Endothelial cell of hepatic sinusoid (primary cell): ENCODE results near the gene ZNF70.

ENCODE experiments used
- in situ Hi-C: cut with HindIII; loops from 2 replicates; pipeline ENCODE4 v1.10.0; 2017; ENCODE audit warnings: low sequenced_read_pairs

ZNF70 gene

DNA sequence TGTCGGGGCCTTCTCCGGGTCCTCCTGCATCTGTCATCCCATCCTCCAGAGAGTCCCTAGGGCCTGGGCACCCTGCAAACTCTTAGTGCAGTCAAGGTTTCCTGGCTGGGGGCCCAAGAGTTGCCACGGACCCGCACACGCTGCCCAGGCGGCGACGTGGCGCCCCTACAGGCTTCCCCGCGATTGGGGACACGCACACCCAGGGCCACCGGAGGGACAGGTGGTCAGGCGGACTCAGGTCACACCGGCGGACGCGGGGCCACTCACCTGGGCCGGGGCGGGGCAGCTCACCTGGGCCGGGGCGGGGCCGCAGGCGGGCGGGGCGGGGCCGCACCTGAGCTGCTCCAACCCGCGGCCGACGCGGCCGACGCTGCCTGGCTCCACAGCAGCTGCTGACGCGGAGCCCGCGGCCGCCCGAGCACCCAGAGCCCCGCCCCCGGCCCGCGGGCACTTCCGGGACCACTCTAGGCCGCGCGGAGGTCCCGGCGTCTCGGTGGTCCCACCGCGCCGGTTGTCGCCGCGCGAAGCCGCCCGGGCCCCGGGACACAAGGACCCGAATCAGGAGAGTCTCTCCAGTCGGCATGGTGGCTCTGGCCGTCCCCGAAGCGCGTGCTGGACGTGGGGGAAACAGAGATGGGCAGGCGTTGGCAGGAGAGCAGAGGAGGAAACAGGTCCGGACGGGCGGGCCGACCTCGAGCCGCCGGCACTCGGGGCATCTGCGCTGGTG, at the start of gene ZNF70:
Gene ZNF70 (minus strand): TSS at position 399 of the 727 bp plus-strand sequence. CDS start 5,972 bp downstream, outside the sequence.
- in situ Hi-C loops = no loop called here

DNA sequence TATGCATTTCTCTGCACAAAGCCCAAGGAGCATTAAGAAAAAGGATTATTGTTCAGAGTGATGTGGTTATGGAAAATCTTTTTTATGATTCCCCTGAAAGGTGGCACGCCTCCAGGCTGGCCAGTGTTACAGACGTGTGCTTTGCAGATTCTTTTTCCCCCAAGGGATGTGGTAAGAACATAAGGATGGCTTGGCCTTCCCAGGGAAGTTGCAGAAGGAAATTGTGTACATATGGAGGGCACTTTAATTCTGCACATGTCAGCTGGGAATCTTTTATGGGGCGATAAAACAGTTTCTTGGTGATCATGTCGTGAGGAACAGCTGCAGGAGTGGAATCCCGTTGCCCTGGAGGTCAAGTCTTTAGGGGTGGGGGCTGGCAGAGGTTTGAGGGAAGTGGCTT, 45.5 kb upstream of the ZNF70 start:
- in situ Hi-C loops = no loop called here

DNA sequence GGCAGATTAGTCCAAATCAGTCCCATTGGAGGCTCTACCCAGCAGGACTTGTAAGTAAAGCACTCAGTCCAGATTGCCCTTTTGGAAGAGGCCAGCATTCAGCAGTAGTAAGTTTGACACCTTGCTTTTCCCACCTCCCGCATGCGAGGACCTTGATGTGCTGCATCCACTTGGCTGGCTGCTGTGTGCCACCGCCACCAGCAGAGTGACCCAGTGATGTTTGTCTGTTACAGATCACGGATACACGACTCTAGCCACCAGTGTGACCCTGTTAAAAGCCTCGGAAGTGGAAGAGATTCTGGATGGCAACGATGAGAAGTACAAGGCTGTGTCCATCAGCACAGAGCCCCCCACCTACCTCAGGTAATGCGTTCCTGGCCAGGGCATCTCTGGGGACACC, 42.4 kb upstream of the ZNF70 start:
- in situ Hi-C loops = no loop called here

DNA sequence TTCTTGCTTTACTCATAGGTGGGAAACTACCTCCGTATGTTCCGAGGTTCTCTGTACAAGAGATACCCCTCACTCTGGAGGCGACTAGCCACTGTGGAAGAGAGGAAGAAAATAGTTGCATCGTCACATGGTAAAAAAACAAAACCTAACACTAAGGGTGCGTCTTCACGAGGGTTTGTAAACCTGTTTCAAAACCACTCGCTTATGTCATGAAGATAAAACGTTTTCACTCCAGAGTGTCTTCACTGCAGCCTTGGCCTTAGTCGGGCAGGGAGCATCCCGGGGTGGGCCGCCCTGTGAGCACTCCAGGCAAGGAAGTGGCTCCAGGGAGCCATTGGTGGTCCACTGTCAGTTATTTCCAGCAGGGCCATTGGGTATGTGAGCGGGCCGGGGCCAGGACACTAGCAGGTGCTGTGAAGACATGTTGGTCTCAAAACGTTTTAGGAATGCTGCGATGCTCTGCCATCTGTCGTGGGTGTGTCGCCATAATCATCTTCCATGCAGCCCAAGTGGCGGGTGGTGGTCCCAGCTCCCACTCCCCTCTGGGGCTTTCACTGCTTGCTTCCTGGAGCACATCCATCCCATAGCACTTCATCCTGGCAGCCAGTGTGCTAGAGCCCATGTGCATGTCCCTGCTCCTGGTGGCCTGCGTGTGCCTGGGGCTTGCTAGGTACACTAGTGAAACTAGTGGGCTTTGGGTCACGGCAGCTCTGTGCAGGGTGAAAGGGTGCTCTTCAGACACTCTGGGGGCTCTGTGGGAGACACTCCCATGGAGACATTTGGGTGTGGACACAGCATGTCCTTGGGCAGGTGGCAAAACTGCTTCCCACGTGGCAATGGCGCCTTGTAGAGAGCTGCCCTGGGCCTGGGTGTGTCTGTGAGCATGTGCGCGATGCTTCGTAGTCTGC, 41.1 kb upstream of the ZNF70 start:
- in situ Hi-C loops = no loop called here

DNA sequence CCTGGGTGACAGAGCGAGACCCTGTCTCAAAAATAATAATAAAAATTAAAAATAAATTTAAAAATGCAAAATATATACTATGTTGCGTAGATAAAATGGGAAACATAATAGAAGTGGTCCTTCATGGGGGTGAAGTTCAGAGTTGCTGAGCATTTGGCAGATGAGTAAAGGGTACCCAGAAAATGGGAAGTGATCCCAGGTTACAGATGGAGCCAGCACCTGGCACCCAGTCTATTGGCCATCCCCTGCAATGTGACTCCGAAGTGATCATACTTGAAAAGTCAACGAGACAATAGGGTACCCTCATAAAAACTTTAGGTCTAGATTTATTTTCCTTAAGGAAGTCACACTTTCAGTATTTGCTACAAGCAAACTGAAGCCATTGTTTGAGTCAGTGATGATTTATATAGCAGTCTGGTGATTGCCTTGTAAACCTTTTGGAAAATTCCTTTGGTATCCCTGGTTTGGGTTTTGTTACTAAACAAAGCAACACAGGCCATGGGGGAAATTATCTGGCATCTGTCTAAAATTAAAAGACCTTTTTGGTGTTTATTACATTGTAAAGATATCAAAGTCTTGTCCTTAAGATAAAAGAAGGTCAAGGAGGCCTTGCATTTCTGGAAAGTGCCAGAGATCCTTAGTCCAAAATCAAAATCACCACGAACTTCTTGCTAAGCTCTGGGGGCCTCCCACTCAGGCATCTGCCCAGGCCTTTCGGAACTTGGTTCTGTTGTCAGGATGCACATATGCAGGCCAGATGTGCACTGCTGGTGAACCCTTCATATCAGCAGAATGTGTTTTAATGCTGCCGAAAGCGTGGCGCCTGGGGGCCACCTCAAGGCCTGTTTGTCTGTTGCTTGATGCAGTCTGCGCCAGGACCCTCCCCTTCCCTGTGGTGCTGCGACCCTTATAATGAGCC, 40.2 kb upstream of the ZNF70 start:
- in situ Hi-C loops = no loop called here

DNA sequence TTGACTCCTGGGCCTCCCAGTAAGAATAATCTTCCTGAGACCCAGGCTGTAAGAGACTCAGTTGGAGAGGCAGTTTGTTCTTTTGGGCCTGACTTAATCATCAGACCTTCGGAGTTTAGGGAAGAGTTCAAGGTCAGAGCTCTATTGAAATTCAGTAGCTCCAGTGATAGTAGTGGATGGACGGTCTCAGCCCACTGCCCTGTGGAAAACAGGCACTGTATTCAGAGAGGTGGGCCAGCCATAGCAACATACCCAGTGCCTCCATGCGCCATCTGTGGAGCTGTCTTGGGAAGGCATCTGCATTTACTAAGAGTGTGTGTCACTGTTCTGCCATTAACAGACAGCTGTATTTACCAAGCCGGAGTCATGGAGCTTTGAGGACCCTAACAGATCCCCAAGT, 38.7 kb upstream of the ZNF70 start:
- in situ Hi-C loops = no loop called here

DNA sequence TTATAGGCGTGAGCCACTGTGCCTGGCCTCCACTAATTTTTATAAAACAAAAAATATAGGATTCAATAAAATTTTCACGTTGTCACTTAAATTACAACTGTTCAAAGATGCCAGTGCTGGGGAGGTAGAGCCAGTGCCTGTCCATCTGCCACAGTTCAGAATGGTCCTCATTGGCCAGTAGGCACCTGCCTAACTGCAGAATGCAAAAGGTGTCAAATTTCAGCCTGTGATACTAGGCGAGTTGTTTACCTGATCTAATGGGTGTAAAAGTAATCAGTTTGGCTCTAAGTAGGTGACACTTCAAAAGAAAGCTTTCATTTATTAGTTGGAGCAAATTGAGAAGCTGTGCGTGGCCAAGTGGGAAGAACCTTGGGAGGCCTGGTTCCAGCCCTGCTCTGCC, 38.2 kb upstream of the ZNF70 start:
- in situ Hi-C loops = no loop called here

DNA sequence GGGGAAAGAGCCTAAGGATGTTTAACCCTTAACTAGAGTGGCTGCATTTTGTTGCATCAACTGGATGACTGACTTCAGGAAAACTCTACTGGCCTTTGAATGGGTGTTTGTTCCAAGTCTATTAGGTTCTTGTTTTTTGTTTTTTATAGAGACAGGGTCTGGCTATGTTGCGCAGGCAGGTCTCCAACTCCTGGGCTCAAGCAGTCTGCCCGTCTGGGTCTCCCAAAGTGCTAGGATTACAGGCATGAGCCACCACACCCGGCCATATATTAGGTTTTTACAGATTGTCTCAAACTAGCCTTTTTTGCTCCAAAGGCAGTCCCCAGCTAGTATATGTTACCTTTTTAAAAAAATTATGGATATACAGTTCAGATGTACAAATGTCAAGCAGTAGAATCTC, 37.0 kb upstream of the ZNF70 start:
- in situ Hi-C loops = no loop called here

DNA sequence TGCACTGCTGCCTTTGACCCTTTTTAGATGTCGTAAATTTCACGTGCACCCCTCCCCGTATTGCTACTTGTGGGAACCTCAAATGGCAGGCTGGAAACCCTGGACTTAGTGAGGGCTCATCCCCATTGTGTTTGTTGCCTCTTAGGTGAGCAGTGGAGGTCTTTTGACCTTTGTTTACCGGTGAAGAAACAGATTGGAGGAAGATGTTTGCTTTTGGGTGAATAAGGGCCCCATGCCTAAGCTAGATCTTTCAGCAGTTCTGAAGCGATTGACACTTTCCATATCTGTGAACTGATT, 36.6 kb upstream of the ZNF70 start:
- in situ Hi-C loops = no loop called here

DNA sequence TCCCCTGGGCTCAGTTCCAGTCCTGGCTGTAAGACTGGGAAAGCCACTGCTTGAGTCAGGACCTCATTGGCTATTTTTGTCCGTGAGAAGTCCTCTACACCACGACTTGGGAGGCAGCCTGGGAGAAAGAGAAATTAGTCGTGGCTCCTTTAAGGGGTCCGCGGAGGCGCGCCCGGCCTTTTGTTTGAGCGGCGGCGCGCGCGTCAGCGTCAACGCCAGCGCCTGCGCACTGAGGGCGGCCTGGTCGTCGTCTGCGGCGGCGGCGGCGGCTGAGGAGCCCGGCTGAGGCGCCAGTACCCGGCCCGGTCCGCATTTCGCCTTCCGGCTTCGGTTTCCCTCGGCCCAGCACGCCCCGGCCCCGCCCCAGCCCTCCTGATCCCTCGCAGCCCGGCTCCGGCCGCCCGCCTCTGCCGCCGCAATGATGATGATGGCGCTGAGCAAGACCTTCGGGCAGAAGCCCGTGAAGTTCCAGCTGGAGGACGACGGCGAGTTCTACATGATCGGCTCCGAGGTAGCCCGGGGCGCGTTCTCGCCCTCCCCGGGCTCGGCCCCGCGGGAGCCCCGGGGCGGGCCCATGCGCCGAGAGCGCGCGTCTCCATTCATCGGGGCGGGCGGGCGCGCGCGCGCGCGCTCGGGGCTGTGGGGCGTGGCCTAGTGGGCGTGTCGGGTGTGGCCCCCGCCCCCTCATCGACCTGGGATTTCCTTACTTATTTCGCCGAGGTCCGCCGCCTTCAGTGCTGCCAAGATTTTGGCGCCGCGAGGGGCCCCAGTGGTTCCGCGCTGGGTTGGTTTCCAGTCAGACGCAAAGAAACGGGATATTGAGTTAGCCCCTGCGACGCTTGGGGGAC, 36.1 kb upstream of the ZNF70 start, which contains the start of gene SMARCB1:
Gene SMARCB1 (plus strand): TSS at position 215 of the 848 bp plus-strand sequence. CDS start 204 bp downstream, at position 419.
- in situ Hi-C loops = no loop called here

DNA sequence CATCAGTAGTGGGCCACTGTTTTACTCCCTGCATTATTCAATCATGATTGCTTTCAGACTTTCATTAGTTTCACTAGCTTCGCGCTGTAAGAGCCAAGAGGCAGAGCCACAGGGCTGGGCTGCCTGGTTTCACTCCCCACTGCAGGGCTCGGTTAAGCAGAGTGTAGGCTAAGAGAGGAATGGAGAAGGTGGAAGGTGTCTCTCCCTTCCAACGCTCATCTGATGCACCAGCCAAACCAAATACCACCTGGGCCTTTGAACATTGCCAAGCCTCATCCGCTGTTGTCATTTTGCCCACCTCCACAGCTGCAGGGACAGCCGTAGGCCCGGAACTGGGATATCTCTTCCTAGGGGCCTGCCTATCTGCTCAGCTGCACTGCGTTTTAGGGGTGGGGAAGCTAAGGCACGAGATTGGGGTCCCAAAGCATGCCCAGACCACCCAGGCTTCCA, 35.4 kb upstream of the ZNF70 start:
- in situ Hi-C loops = no loop called here

DNA sequence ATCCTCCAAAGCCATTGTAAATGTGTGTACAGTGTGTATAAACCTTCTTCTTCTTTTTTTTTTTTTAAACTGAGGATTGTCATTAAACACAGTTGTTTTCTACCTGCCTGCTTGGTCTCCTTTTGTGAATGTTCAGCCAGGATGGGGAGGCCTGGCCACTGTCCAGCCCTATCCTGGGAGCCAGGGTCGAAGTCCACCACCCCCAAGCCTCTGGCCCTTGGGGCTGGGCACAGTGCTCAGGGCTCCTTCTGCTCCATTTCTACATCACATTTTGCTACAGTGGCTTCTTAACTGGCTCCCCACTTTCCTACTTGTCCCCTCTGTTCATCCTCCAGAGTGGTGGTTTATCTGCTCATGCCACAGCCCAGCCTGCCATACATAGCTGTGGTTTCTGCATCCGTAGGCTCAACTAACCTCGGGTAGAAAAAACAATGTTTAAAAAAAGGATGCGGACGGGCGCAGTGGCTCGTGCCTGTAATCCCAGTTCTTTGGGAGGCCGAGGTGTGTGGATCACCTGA, 33.4 kb upstream of the ZNF70 start:
- in situ Hi-C loops = no loop called here

DNA sequence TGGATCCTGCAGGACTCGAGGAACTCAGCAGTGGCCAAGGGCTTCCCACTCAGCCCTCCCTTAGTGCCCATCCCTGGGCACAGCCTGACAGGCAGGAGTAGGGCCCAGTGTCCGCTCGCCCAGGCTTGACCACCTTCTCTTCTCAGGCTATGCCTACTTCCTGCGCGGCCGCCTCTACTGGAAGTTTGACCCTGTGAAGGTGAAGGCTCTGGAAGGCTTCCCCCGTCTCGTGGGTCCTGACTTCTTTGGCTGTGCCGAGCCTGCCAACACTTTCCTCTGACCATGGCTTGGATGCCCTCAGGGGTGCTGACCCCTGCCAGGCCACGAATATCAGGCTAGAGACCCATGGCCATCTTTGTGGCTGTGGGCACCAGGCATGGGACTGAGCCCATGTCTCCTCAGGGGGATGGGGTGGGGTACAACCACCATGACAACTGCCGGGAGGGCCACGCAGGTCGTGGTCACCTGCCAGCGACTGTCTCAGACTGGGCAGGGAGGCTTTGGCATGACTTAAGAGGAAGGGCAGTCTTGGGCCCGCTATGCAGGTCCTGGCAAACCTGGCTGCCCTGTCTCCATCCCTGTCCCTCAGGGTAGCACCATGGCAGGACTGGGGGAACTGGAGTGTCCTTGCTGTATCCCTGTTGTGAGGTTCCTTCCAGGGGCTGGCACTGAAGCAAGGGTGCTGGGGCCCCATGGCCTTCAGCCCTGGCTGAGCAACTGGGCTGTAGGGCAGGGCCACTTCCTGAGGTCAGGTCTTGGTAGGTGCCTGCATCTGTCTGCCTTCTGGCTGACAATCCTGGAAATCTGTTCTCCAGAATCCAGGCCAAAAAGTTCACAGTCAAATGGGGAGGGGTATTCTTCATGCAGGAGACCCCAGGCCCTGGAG, 32.6 kb upstream of the ZNF70 start:
- in situ Hi-C loops = no loop called here

DNA sequence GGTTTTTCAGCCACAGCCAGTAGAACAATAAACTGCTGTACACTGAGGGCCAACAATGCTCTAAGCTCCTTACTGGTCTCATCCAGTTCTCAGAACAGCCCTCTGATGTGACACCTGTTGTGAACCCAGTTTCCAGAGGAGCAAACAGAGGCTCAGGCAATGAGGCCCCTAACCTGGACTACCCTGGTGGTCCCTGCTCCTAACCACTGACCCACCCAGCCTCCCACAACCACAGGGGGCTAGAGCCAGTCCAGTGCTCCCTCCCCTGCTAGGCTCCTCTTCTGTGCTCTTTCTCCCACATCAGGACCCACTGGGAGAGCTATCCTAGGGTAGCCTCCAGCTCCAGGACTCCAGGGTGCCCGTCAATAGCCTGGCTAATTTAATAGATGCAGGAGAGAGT, 31.8 kb upstream of the ZNF70 start:
- in situ Hi-C loops = no loop called here

DNA sequence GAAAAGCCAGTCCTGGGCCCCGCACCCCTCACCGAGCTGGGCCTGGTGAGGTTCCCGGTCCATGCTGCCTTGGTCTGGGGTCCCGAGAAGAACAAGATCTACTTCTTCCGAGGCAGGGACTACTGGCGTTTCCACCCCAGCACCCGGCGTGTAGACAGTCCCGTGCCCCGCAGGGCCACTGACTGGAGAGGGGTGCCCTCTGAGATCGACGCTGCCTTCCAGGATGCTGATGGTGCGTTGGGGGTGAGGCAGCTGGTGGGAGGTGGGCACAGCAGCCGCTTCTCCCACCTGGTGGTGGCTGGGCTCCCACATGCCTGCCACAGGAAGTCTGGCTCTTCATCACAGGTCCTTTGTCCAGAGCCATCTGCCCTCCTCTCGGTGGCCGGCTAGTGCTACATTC, 31.3 kb upstream of the ZNF70 start:
- in situ Hi-C loops = no loop called here

DNA sequence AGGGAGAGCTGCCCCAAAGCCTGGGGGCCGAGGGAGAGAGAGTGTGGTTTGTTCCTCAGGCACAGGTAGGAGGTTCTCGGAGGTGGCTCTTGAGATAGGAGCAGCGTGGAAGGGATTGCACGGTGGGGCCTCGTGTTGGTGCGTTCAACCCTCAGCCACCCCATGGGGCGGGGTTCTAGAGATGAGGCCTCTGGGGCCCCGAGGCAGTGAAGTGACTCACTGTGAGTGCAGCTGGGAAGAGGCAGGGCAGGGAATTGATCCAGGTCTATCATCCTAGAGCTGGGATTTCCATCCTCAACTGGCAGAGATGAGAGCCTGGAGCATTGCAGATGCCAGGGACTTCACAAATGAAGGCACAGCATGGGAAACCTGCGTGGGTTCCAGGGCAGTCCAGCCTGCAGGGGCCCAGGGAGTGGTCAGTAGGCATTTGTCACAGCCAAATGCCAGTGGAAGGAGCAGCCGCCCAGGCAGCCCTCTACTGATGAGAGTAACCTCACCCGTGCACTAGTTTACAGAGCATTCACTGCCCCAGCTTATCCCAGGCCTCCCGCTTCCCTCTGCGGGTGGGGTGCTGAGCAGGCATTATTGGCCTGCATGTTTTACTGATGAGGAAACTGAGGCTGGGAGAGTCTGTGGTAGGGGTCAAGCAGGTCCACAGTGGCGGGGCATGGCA, 30.7 kb upstream of the ZNF70 start:
- in situ Hi-C loops = no loop called here

DNA sequence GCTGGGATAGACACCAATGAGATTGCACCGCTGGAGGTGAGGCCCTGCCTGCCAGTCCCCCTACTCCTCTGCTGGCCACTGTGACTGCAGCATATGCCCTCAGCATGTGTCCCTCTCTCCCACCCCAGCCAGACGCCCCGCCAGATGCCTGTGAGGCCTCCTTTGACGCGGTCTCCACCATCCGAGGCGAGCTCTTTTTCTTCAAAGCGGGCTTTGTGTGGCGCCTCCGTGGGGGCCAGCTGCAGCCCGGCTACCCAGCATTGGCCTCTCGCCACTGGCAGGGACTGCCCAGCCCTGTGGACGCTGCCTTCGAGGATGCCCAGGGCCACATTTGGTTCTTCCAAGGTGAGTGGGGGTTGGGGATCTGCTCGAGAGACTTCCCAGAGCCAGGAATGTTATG, 30.2 kb upstream of the ZNF70 start:
- in situ Hi-C loops = no loop called here

DNA sequence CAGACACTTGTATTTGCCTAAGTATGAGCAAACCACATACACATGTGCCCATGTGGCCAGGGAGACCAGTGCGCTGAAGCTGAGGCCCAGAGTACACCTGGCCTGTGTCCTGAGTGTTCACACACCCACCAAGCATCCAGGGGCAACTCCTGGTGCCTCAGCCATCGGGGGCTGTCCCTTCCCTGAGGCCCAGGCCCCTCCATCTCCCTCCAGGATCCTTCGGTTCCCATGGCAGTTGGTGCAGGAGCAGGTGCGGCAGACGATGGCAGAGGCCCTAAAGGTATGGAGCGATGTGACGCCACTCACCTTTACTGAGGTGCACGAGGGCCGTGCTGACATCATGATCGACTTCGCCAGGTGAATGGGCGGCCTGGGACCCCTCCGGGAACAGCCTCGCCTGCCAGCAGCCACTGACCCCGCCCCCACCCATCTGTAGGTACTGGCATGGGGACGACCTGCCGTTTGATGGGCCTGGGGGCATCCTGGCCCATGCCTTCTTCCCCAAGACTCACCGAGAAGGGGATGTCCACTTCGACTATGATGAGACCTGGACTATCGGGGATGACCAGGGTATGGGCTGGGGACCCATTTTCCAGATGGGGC, 29.3 kb upstream of the ZNF70 start:
- in situ Hi-C loops = no loop called here
